Fibroblast of mammary gland (primary cell): ENCODE results near the gene GET3.

Experiments
- DNase-seq: peaks from one replicate; pipeline ENCODE4 v3.0.0-alpha.2; 2010; ENCODE audit warnings: low read depth
- H3K4me3 ChIP-seq: 2 replicates; pipeline ENCODE4 v1.5.1; 2011; ENCODE audit warnings: low read depth, mild to moderate bottlenecking, low read length, moderate library complexity; ENCODE audit not compliant: control insufficient read depth
- TF ChIP-seq, protein P1 (sequence below): conservative IDR thresholded peaks from 2 replicates; pipeline ENCODE4 v1.5.1; 2011; ENCODE audit warnings: low read depth, low read length, inconsistent platforms; ENCODE audit not compliant: control insufficient read depth, insufficient read depth

The GET3 gene

DNA sequence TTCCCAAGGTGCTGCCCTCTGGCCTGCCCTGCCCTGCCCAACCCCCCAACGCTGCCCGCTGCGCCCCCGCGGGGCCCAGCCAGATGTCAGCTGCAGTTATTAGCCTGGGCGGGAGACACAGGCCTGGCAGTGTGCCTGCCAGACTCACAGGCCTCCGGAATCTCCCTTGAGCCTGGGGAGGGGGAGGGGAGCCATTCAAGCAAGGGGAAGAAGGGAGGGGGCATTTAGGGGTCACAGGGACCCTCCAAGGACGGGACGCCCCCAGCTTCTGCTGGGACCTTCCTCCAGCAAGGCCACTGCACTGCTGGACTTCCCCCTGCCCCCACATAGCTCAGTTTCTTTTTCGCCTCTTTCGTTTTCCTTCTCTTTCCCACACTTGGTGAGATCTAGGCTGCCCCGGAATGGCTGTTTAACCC is 51.4 kb downstream of the GET3 start:
- H3K4me3 ChIP-seq: peak overlapping the region; percentile 8
- TF ChIP-seq, protein P1, sequence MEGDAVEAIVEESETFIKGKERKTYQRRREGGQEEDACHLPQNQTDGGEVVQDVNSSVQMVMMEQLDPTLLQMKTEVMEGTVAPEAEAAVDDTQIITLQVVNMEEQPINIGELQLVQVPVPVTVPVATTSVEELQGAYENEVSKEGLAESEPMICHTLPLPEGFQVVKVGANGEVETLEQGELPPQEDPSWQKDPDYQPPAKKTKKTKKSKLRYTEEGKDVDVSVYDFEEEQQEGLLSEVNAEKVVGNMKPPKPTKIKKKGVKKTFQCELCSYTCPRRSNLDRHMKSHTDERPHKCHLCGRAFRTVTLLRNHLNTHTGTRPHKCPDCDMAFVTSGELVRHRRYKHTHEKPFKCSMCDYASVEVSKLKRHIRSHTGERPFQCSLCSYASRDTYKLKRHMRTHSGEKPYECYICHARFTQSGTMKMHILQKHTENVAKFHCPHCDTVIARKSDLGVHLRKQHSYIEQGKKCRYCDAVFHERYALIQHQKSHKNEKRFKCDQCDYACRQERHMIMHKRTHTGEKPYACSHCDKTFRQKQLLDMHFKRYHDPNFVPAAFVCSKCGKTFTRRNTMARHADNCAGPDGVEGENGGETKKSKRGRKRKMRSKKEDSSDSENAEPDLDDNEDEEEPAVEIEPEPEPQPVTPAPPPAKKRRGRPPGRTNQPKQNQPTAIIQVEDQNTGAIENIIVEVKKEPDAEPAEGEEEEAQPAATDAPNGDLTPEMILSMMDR: no peak
- peak; percentile 74 for DNase-seq

DNA sequence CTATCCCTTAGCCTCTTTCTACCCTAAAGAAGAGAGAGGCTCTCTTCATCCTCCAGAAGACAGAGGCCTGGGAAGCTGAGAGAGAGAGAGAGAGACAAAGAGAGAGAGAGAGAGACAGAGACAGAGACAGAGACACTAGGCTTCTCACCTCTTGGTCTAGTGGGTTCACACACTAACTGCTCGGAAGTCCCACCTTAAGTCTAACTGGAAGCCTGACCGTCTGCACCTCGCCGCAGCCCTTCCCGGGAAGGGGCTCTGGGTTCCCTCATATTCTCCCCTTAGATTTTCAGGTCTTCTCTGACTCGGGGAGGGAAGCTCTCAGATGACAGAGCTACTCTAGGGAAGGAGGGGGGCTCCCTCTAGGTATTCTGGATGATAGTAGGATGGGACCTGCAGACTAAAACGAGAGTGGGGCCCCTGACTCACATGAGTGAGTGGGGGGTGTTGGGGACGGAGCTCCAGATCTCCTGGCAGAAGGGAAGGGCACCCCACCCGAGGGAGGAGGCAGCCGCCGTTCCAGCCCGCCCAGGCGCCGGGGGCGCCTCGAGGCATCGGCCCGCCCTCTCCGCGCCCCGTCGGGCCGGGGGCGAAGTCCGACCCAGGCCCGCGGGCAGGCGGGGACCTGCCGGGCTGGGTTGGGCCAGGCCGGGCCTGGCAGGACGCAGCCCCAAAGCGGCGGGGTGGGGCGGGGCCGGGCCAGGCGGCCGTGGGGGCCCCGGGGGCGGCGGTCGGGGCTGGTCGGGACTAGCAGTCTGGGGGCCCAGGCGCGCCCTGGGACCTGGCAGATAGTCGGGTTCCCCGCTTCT is 52.0 kb downstream of the GET3 start:
- TF ChIP-seq, protein P1: no peak
- DNase-seq: no peak
- H3K4me3 ChIP-seq: peak overlapping the region; percentile 44

DNA sequence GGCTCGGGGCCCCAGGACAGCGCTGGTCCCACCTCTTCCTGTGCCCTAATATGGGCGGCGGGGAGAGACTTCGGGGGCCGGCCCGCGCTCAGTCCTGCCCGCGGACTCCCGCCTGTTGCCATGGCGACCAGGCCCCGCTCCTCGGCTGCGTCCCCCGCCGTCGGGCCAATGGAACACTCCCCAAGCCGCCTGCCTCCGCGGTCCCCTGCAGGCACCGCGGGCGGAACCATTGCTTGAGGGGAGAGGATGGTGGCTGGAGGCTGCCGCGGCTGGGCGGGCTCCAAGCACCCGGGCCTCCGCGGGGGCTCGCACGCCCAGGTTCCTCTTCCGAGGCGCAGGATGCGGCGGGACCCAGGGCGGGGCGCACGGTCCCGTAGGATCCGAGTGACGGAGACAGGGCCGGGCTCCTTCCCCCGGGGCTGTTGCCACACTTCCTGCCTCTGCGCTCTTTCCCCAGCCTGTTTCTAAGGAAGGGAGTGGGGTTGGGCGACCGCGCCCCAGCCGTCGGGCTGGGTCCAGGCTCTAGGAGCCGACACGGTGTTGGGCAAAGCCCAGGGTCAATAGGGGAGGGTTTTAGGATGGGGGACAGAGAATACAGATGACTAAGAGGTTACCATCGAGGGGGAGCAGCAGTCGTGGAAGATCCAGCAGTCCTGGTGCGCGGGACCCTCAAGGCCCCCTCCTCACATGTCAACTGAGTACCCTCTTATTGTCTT is 52.8 kb downstream of the GET3 start:
- TF ChIP-seq, protein P1: no peak
- peak overlapping the region; percentile 44 for H3K4me3 ChIP-seq
- peak; percentile 90 for DNase-seq

DNA sequence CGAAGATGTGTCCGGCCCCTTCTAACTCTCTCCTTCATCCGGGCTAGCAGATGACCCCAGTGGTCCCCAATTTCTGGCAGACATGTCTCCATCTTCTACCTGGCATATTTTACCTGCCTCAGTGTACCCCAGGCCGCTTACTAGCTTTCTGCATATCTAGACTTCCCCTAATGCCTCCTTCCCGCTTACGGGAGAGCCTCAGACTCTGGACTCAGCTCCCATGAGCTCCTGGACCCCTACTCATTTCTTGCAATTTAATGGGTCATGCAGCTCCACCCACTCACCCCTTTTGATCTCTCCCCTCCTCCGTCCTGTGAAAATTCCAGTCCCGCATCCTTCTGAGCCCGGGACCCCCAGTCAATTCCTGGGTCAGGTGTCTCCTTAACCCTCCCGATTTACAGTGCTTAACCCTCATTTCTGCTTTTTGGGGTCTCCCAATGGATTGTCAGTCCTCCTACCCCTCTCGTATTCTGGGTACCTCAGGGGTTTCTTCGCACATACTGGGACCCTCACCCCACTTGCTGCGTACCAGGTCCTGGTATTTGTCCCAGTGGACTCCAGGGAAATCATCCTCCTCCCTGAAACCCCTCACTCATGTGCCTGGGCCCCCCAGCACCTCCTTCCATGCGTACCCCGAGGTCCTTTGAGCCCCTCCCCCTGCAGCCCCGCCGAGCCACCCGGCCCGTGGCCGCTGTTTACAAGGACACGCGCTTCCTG is 53.5 kb downstream of the GET3 start:
- TF ChIP-seq, protein P1: no peak
- peak overlapping the region; percentile 44 for H3K4me3 ChIP-seq
- DNase-seq: no peak

DNA sequence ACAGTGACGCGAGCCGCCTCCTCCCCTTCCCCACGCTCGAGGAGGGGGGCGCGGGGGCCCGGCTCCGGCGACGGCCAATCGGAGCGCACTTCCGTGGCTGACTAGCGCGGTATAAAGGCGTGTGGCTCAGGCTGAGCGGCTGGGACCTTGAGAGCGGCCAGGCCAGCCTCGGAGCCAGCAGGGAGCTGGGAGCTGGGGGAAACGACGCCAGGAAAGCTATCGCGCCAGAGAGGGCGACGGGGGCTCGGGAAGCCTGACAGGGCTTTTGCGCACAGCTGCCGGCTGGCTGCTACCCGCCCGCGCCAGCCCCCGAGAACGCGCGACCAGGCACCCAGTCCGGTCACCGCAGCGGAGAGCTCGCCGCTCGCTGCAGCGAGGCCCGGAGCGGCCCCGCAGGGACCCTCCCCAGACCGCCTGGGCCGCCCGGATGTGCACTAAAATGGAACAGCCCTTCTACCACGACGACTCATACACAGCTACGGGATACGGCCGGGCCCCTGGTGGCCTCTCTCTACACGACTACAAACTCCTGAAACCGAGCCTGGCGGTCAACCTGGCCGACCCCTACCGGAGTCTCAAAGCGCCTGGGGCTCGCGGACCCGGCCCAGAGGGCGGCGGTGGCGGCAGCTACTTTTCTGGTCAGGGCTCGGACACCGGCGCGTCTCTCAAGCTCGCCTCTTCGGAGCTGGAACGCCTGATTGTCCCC is 54.2 kb downstream of the GET3 start, which contains the start of gene JUNB:
TSS of gene JUNB (plus strand) at position 142 of the 706 bp plus-strand sequence. CDS start at position 428, 286 bp downstream.
- DNase-seq: peak; percentile 95
- H3K4me3 ChIP-seq: peak within 1 kb of the TSS; percentile 88
- TF ChIP-seq, protein P1: no peak
